Trophoblast cell (in vitro differentiated cells and primary cell): ENCODE data around the gene ZNF778.

Experiments
- DNase-seq, 2 donors: peaks; one replicate each; pipeline ENCODE4 v3.0.0-alpha.2; 2016
- H2AFZ ChIP-seq: 2 replicates; pipeline ENCODE4 v1.6.1; 2013; ENCODE audit warnings: low read length, moderate library complexity, mild to moderate bottlenecking; ENCODE audit not compliant: insufficient read depth, poor library complexity
- H2AK5ac ChIP-seq: 2 replicates; pipeline ENCODE4 v1.6.1; 2013; ENCODE audit warnings: mild to moderate bottlenecking, low read length
- H2BK120ac ChIP-seq: 2 replicates; pipeline ENCODE4 v1.6.1; 2013; ENCODE audit warnings: low read length, mild to moderate bottlenecking, moderate library complexity; ENCODE audit not compliant: insufficient read depth, poor library complexity
- H2BK12ac ChIP-seq: 2 replicates; pipeline ENCODE4 v1.6.1; 2013; ENCODE audit warnings: mild to moderate bottlenecking, low read length, moderate library complexity
- H2BK5ac ChIP-seq: 2 replicates; pipeline ENCODE4 v1.6.1; 2013; ENCODE audit warnings: low read length, low read depth, moderate library complexity, mild to moderate bottlenecking; ENCODE audit not compliant: poor library complexity
- H3K14ac ChIP-seq: 2 replicates; pipeline ENCODE4 v1.6.1; 2013; ENCODE audit warnings: mild to moderate bottlenecking, low read length
- H3K18ac ChIP-seq: 2 replicates; pipeline ENCODE4 v1.6.1; 2013; ENCODE audit warnings: mild to moderate bottlenecking, low read length
- H3K23ac ChIP-seq: 2 replicates; pipeline ENCODE4 v1.6.1; 2013; ENCODE audit warnings: low read length
- H3K27ac ChIP-seq: 2 replicates; pipeline ENCODE4 v1.5.1; 2013; ENCODE audit warnings: low read depth, mild to moderate bottlenecking, inconsistent platforms, low read length, moderate library complexity
- H3K27me3 ChIP-seq: 2 replicates; pipeline ENCODE4 v1.6.1; 2013; ENCODE audit warnings: inconsistent platforms, mild to moderate bottlenecking, low read length, moderate library complexity; ENCODE audit not compliant: insufficient read depth
- H3K36me3 ChIP-seq, 2 experiments: 1 replicate in 1 of 2; 2 replicates in 1 of 2; pipeline ENCODE4 v1.6.1; 2013; ENCODE audit warnings: low read length in 2 of 2, mild to moderate bottlenecking in 2 of 2, moderate library complexity in 1 of 2; ENCODE audit not compliant: insufficient read depth in 2 of 2, control insufficient read depth in 1 of 2
- H3K4ac ChIP-seq: 2 replicates; pipeline ENCODE4 v1.6.1; 2013; ENCODE audit warnings: low read depth, mild to moderate bottlenecking, low read length, moderate library complexity
- H3K4me1 ChIP-seq, 2 experiments: 1 replicate in 1 of 2; 2 replicates in 1 of 2; pipeline ENCODE4 v1.6.1; 2013; ENCODE audit warnings: low read length in 2 of 2, mild to moderate bottlenecking in 2 of 2, moderate library complexity in 1 of 2; ENCODE audit not compliant: insufficient read depth in 2 of 2, control insufficient read depth in 1 of 2
- H3K4me2 ChIP-seq: 2 replicates; pipeline ENCODE4 v1.6.1; 2013; ENCODE audit warnings: inconsistent platforms, mild to moderate bottlenecking, low read length, moderate library complexity
- H3K4me3 ChIP-seq: 2 replicates; pipeline ENCODE4 v1.5.1; 2013; ENCODE audit warnings: mild to moderate bottlenecking, low read depth, low read length, inconsistent platforms
- H3K79me1 ChIP-seq: one replicate; pipeline ENCODE4 v1.6.1; 2013; ENCODE audit warnings: low read length
- H3K79me2 ChIP-seq: 2 replicates; pipeline ENCODE4 v1.6.1; 2013; ENCODE audit warnings: low read length, mild to moderate bottlenecking; ENCODE audit not compliant: control insufficient read depth, insufficient read depth, poor library complexity
- H3K9ac ChIP-seq: 2 replicates; pipeline ENCODE4 v1.6.1; 2013; ENCODE audit warnings: mild to moderate bottlenecking, low read length
- H3K9me3 ChIP-seq: 2 replicates; pipeline ENCODE4 v1.6.1; 2013; ENCODE audit warnings: low read depth, mild to moderate bottlenecking, control low read depth, inconsistent platforms, low read length; ENCODE audit not compliant: insufficient read depth
- H4K12ac ChIP-seq: 2 replicates; pipeline ENCODE4 v1.6.1; 2013; ENCODE audit warnings: low read depth, mild to moderate bottlenecking, low read length, moderate library complexity
- H4K8ac ChIP-seq: 2 replicates; pipeline ENCODE4 v1.6.1; 2013; ENCODE audit warnings: low read depth, mild to moderate bottlenecking, low read length, moderate library complexity
- H4K91ac ChIP-seq: one replicate; pipeline ENCODE4 v1.6.1; 2013; ENCODE audit warnings: low read depth, mild to moderate bottlenecking, low read length, moderate library complexity
- WGBS: extraction: QIAGEN DNeasy Blood & Tissue Kit; methylation state at CpG from one replicate; pipeline ENCODE4 v1.1.7; 2013; ENCODE audit warnings: missing lambda C conversion rate; ENCODE audit not compliant: insufficient read length, insufficient coverage; ENCODE audit errors: extremely low coverage; 5-methylcytosine and 5-hydroxymethylcytosine counted together

ZNF778 gene

DNA sequence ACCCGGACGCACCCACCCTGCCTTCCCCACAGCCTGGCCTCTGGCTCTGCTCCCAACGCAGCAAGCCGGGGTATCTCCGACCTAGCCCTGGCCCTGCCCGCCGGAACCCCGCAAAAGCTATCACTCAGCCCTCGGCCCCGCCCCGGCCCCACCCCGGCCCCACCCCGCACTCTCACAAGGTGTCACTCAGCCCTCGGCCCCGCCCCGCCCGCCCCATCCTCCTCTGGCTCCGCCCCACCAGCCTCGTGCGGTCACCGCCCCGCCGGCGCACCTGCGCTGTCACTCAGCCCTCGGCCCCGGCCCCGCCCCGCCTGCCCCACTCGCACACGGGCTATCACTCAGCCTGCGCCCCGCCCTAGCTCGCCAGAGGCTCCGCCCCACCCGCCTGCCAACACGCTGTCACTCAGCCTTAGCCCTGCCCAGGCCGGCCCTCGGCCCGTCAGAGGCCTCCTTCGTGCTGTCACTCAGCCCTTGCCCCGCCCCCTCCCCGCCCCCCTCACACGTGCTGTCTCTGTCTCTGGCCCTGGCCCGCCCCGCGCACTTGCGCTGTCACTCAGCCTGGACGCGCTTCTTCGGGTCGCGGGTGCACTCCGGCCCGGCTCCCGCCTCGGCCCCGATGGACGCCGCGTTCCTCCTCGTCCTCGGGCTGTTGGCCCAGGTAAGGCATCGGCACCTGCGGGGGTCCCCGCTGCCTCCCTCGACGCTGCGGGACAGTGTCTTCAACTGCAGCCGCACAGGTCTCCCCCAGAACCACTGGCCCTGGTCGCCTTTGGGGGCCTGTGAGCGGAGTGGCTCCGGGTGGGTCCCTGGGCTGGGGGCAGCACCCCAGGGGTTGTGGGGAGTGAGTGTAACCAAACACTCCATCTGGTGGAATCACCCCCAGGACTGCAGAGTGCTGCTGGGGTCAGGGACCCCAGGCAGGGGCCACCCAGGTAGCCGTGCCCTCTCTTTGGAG, 46.0 kb upstream of the ZNF778 start, which contains the start of gene CDH15:
CDH15 (plus strand) TSS at position 533 of the 955 bp plus-strand sequence; CDS start at position 617, 84 bp downstream.
- Histone ChIP-seq H4K12ac (no peak within 1 kb of the TSS), H3K4me1 (peaks cover 6 to 12% of the 10 kb centered on the region in 2 experiments), H2BK120ac (no peak within 1 kb of the TSS), H4K91ac (no peak within 1 kb of the TSS), H3K27ac (no peak within 1 kb of the TSS), H3K4me3 (no peak within 1 kb of the TSS), H3K9me3 (peaks cover 5% of the 10 kb centered on the region), H3K18ac (no peak within 1 kb of the TSS), H3K79me2 (no peaks in the 10 kb centered on the region), H3K23ac (no peak within 1 kb of the TSS), H2AFZ (peak within 1 kb of the TSS; percentile 23), H3K4me2 (peak within 1 kb of the TSS; percentile 46), H3K27me3 (peaks cover 9% of the 10 kb centered on the region), H3K4ac (no peak within 1 kb of the TSS), H2BK12ac (no peak within 1 kb of the TSS), H2BK5ac (no peak within 1 kb of the TSS), H3K36me3 (no peaks in the 10 kb centered on the region), H3K9ac (no peak within 1 kb of the TSS), H3K14ac (no peak within 1 kb of the TSS), H2AK5ac (no peak within 1 kb of the TSS), H3K79me1 (peaks cover 3% of the 10 kb centered on the region), H4K8ac (no peak within 1 kb of the TSS)
- peak; percentile 72 to 79 for DNase-seq
- no CpG with 5 or more reads among the region's 74 CpGs for WGBS

- Histone ChIP-seq H3K79me2 (no peaks in the 10 kb centered on the region), H3K9ac (no peak overlapping the region), H2BK5ac (no peak overlapping the region), H3K18ac (no peak overlapping the region), H2BK120ac (no peak overlapping the region), H3K14ac (no peak overlapping the region), H2AFZ (no peak overlapping the region), H3K4me1 (peaks cover 4 to 10% of the 10 kb centered on the region in 2 experiments), H4K8ac (no peak overlapping the region), H3K9me3 (peaks cover 5% of the 10 kb centered on the region), H2BK12ac (no peak overlapping the region), H3K4me3 (no peak overlapping the region), H3K4ac (no peak overlapping the region), H4K91ac (no peak overlapping the region), H3K79me1 (peaks cover 2% of the 10 kb centered on the region), H4K12ac (no peak overlapping the region), H3K36me3 (no peaks in the 10 kb centered on the region), H3K4me2 (no peak overlapping the region), H3K27me3 (peaks cover 9% of the 10 kb centered on the region), H2AK5ac (no peak overlapping the region), H3K27ac (no peak overlapping the region), H3K23ac (no peak overlapping the region)
- no CpG with 5 or more reads among the region's 11 CpGs for WGBS
- no peak for DNase-seq
These were observed 45.4 kb upstream of the ZNF778 start for GRCh38 chr16:89172171-89172527.

DNA sequence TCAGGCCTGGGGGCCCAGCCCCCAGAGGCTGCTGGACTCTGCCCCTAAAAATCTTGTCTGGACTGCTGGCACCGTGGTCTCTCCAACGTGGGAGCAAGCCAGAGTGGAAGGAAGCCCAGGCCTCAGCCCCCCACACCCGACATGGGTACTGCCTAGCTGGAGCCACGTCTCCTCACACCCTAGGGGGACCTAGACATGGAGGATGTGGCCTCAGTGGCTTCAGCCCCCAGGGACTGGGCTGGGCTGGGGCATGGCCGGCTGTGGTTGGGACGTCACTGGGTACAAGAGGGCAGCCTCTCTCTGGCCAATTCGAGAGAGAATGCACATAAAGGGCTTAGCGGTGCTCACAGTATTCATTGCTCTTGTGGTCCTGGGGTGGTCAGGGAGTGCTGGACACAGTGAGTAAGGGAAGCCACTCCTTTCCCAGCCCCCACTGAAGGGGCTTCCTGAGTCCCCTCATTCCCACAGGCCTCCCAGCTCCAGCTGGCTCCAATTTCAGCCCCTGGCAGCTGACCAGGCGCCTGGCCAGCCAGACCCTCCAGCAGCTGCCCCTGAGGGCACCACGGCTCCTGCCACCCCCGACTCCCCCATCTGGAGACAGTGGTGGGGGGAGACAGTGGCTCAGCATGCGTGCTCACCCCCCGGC, 44.9 kb upstream of the ZNF778 start:
- peaks cover 2 to 8% of the 10 kb centered on the region in 2 experiments for H3K4me1 ChIP-seq
- no peak overlapping the region for H3K14ac ChIP-seq
- no peak overlapping the region for H2BK12ac ChIP-seq
- no peak overlapping the region for H3K18ac ChIP-seq
- H2BK5ac ChIP-seq, result no peak overlapping the region
- H3K27me3 ChIP-seq, result peaks cover 9% of the 10 kb centered on the region
- no peak overlapping the region for H4K12ac ChIP-seq
- no peak overlapping the region for H3K23ac ChIP-seq
- H4K8ac ChIP-seq, result no peak overlapping the region
- H3K27ac ChIP-seq, result no peak overlapping the region
- H3K79me1 ChIP-seq, result no peaks in the 10 kb centered on the region
- no peak for DNase-seq
- H3K9ac ChIP-seq, result no peak overlapping the region
- H3K4me2 ChIP-seq, result no peak overlapping the region
- H3K4me3 ChIP-seq, result no peak overlapping the region
- H3K4ac ChIP-seq, result no peak overlapping the region
- H2AK5ac ChIP-seq, result no peak overlapping the region
- WGBS, result no CpG with 5 or more reads among the region's 13 CpGs
- no peak overlapping the region for H4K91ac ChIP-seq
- no peaks in the 10 kb centered on the region for H3K36me3 ChIP-seq
- no peaks in the 10 kb centered on the region for H3K79me2 ChIP-seq
- no peak overlapping the region for H2AFZ ChIP-seq
- peaks cover 3% of the 10 kb centered on the region for H3K9me3 ChIP-seq
- H2BK120ac ChIP-seq, result no peak overlapping the region

GRCh38 chr16:89173174-89173921, 44.2 kb upstream of the ZNF778 start:
- Histone ChIP-seq H3K4ac (no peak overlapping the region), H2BK5ac (no peak overlapping the region), H4K8ac (no peak overlapping the region), H3K9ac (no peak overlapping the region), H3K18ac (no peak overlapping the region), H4K12ac (no peak overlapping the region), H3K36me3 (no peaks in the 10 kb centered on the region), H2BK120ac (no peak overlapping the region), H2BK12ac (no peak overlapping the region), H3K14ac (no peak overlapping the region), H3K27me3 (peaks cover 9% of the 10 kb centered on the region), H3K23ac (no peak overlapping the region), H2AK5ac (no peak overlapping the region), H3K79me1 (no peaks in the 10 kb centered on the region), H3K79me2 (no peaks in the 10 kb centered on the region), H4K91ac (no peak overlapping the region), H2AFZ (no peak overlapping the region), H3K4me2 (no peak overlapping the region), H3K9me3 (peaks cover 2% of the 10 kb centered on the region), H3K27ac (no peak overlapping the region), H3K4me3 (no peak overlapping the region), H3K4me1 (peaks cover 2 to 8% of the 10 kb centered on the region in 2 experiments)
- no CpG with 5 or more reads among the region's 11 CpGs for WGBS
- no peak for DNase-seq
